PC-3 (cell line): ENCODE measurements around the gene KIF5A. TPM values are rescaled to one million over a fixed set of nuclear protein-coding genes. Genes with fewer than 3 reads are reported as not detected.
"Not testable (repeated sequence)": the region's sequence is repeated elsewhere in the genome, so short reads cannot be mapped to it uniquely, and the experiment has no call there.

ENCODE experiments used
- ATAC-seq: fragments of 200-7000 bp; cut with Tn5 transposase; 2 replicates; pipeline ENCODE4 v1.9.1; 2020; ENCODE audit warnings: mild to moderate bottlenecking, moderate library complexity
- BruUV-seq: library from RNA; stranded (reverse); fragments of 400-500 nt; replicated peaks from 2 replicates; lab custom pipeline; 2021; lab: Mats Ljungman, UMichigan
- CTCF ChIA-PET: fragments of 300-600 bp; sonication (Branson Sonifier 250); formaldehyde crosslinking; loops from one replicate; lab custom pipeline; 2022; ENCODE audit warnings: antibody characterized with exemption; lab: Charles Lee
- POLR2A ChIA-PET: fragments of 300-600 bp; sonication (Branson Sonifier 250); formaldehyde crosslinking; loops from one replicate; lab custom pipeline; 2022; ENCODE audit warnings: antibody characterized with exemption; ENCODE audit not compliant: unreplicated experiment; lab: Charles Lee
- DNase-seq: peaks from one replicate; pipeline ENCODE4 v3.0.0-alpha.2; 2015
- H2AFZ ChIP-seq: fragments of 300-600 bp; sonication (generic); 2 replicates; pipeline ENCODE4 v1.6.0; 2016; ENCODE audit warnings: antibody characterized with exemption, low read length
- H3F3A ChIP-seq: fragments of 300-600 bp; sonication (generic); one replicate; pipeline ENCODE4 v1.6.0; 2017; ENCODE audit warnings: antibody characterized with exemption, low read length, control low read depth, mild to moderate bottlenecking; ENCODE audit not compliant: unreplicated experiment
- H3K27ac ChIP-seq: fragments of 300-600 bp; sonication (generic); 2 replicates; pipeline ENCODE4 v1.5.1; 2016; ENCODE audit warnings: mild to moderate bottlenecking, low read length
- H3K27me3 ChIP-seq: fragments of 300-600 bp; sonication (generic); 2 replicates; pipeline ENCODE4 v1.6.1; 2016; ENCODE audit warnings: low read length, mixed read lengths
- H3K36me3 ChIP-seq: fragments of 300-600 bp; sonication (generic); 2 replicates; pipeline ENCODE4 v1.6.1; 2016; ENCODE audit warnings: low read depth, mixed run types, low read length, mixed read lengths
- H3K4me1 ChIP-seq: fragments of 300-600 bp; sonication (generic); 2 replicates; pipeline ENCODE4 v1.5.1; 2016; ENCODE audit warnings: low read length; ENCODE audit not compliant: insufficient read depth
- H3K4me2 ChIP-seq: fragments of 300-600 bp; sonication (generic); 2 replicates; pipeline ENCODE4 v1.6.0; 2016; ENCODE audit warnings: low read length
- H3K4me3 ChIP-seq: fragments of 300-600 bp; sonication (generic); 2 replicates; pipeline ENCODE4 v1.5.1; 2016; ENCODE audit warnings: mild to moderate bottlenecking, low read length, mixed read lengths
- H3K79me2 ChIP-seq: fragments of 300-600 bp; sonication (generic); 2 replicates; pipeline ENCODE4 v1.6.1; 2017; ENCODE audit warnings: low read length, mixed read lengths
- H3K9ac ChIP-seq: fragments of 300-600 bp; sonication (generic); 2 replicates; pipeline ENCODE4 v1.6.0; 2016; ENCODE audit warnings: mild to moderate bottlenecking, low read length
- H3K9me2 ChIP-seq: fragments of 300-600 bp; sonication (generic); replicated peaks from 2 replicates; pipeline ENCODE4 v1.6.1; 2016; ENCODE audit warnings: mixed run types, low read length, mixed read lengths
- H3K9me3 ChIP-seq: fragments of 300-600 bp; sonication (generic); 2 replicates; pipeline ENCODE4 v1.6.1; 2016; ENCODE audit warnings: low read length, mixed read lengths
- H4K20me1 ChIP-seq: fragments of 300-600 bp; sonication (generic); 2 replicates; pipeline ENCODE4 v1.6.1; 2016; ENCODE audit warnings: low read length, mixed read lengths
- CTCF ChIP-seq: fragments of 300-600 bp; sonication (generic); conservative IDR thresholded peaks from 2 replicates; pipeline ENCODE4 v1.5.1; 2017; ENCODE audit warnings: antibody characterized with exemption, low read depth, mild to moderate bottlenecking, low read length
- EZH2 ChIP-seq: fragments of 300-600 bp; sonication (generic); IDR thresholded peaks from one replicate; pipeline ENCODE4 v1.6.1; 2017; ENCODE audit warnings: antibody characterized with exemption, mild to moderate bottlenecking, low read length; ENCODE audit not compliant: unreplicated experiment
- EZH2phosphoT487 ChIP-seq: fragments of 300-600 bp; sonication (generic); IDR thresholded peaks from 2 replicates; pipeline ENCODE4 v1.6.1; 2018; ENCODE audit warnings: mild to moderate bottlenecking, antibody characterized with exemption, low read length, borderline replicate concordance
- intact Hi-C: fragments of 100-400 bp; cut with micrococcal nuclease; formaldehyde crosslinking; loops from 2 replicates; pipeline ENCODE4 v1.9.0; 2023
- total RNA-seq: library from RNA; depleted of rRNA; stranded (reverse); fragments of >200 nt; gene quantifications from 2 replicates; pipeline ENCODE4 v1.2.3, GENCODE V29; 2014

The KIF5A gene
- total RNA-seq, 1 experiment from 2014 or later = not detected

DNA sequence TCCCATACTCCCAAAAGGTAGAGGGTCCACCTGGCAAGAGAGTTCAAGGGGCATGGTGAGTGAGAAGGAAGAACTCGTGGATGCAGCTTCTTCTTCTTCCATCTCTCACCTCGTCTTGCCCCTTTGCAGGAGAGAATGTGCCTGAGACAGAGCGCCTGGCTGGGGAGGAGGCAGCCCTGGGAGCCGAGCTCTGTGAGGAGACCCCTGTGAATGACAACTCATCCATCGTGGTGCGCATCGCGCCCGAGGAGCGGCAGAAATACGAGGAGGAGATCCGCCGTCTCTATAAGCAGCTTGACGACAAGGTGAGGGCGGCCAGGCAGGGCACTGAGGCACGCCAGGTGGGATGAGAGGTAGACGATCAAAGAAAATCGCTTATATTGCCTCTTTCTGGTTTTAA, 20.0 kb downstream of the KIF5A start:
- BruUV-seq = no TSS peak
- H3K9ac ChIP-seq = no peak overlapping the region

GRCh38 chr12:57570438-57570837, 20.6 kb downstream of the KIF5A start:
- H3K27me3 ChIP-seq, intact Hi-C loops, H3K4me1 ChIP-seq, H3F3A ChIP-seq, H3K36me3 ChIP-seq, DNase-seq, ATAC-seq, H2AFZ ChIP-seq, H3K9ac ChIP-seq, H3K27ac ChIP-seq, H4K20me1 ChIP-seq, H3K4me2 ChIP-seq, H3K9me3 ChIP-seq, BruUV-seq, H3K79me2 ChIP-seq, H3K4me3 ChIP-seq, H3K9me2 ChIP-seq, POLR2A ChIA-PET: not testable (repeated sequence)
- CTCF ChIA-PET = interaction anchor here (0.6 kb wide), 1 partner anchor 13 kb away, joined by 4 read pairs; no protein-coding TSS in a partner anchor

More for the DNA sequence above, 20.0 kb downstream of the KIF5A start:
- Histone ChIP-seq H3K79me2 (no peaks in the 10 kb centered on the region), H4K20me1 (no peaks in the 10 kb centered on the region), H3K27ac (no peak overlapping the region), H3K4me3 (no peak overlapping the region), H3K9me2 (no peaks in the 10 kb centered on the region), H3K4me1 (no peaks in the 10 kb centered on the region), H3K4me2 (no peak overlapping the region), H3F3A (no peaks in the 10 kb centered on the region), H3K9me3 (no peaks in the 10 kb centered on the region), H3K27me3 (no peaks in the 10 kb centered on the region), H3K36me3 (no peaks in the 10 kb centered on the region), H2AFZ (no peak overlapping the region)
- CTCF ChIA-PET = no interaction called here
- DNase-seq (no peak), ATAC-seq (no peak)
- POLR2A ChIA-PET = no interaction called here
- intact Hi-C loops = no loop called here
- TF ChIP-seq EZH2 (no peak), EZH2phosphoT487 (no peak), CTCF (no peak)

GRCh38 chr12:57571926-57572762, 22.3 kb downstream of the KIF5A start:
- Histone ChIP-seq H3K9me2 (no peaks in the 10 kb centered on the region), H3K36me3 (no peaks in the 10 kb centered on the region), H3K4me2 (no peak overlapping the region), H4K20me1 (no peaks in the 10 kb centered on the region), H2AFZ (no peak overlapping the region), H3K27ac (no peak overlapping the region), H3K9me3 (no peaks in the 10 kb centered on the region), H3F3A (no peaks in the 10 kb centered on the region), H3K4me1 (no peaks in the 10 kb centered on the region), H3K27me3 (no peaks in the 10 kb centered on the region), H3K79me2 (no peaks in the 10 kb centered on the region), H3K9ac (no peak overlapping the region), H3K4me3 (no peak overlapping the region)
- TF ChIP-seq CTCF (no peak), EZH2 (no peak), EZH2phosphoT487 (no peak)
- intact Hi-C loops = no loop called here
- DNase-seq (no peak), ATAC-seq (no peak)
- BruUV-seq = no TSS peak
- CTCF ChIA-PET = no interaction called here
- POLR2A ChIA-PET = interaction anchor here (0.6 kb wide), 1 partner anchor 25 kb away, joined by 3 read pairs; no protein-coding TSS in a partner anchor
